M059J (cell line): Measurements from ENCODE around the gene PARP15. TPM values are rescaled to one million over a fixed set of nuclear protein-coding genes. Genes with fewer than 3 reads are reported as not detected.
"Not testable (repeated sequence)": the region's sequence is repeated elsewhere in the genome, so short reads cannot be mapped to it uniquely, and the experiment has no call there.

Experiments
- DNase-seq: peaks from one replicate; pipeline ENCODE4 v3.0.0-alpha.2; 2012; ENCODE audit warnings: low read depth
- total RNA-seq: library from RNA; depleted of rRNA; stranded (reverse); fragments of >200 nt; shearing (Covaris generic); gene quantifications from 2 replicates; pipeline ENCODE4 v1.2.3, GENCODE V29; 2014; rRNA removed

The PARP15 gene
- total RNA-seq, result 0.20 TPM in 1 of 2 replicates, not detected in the other

DNA sequence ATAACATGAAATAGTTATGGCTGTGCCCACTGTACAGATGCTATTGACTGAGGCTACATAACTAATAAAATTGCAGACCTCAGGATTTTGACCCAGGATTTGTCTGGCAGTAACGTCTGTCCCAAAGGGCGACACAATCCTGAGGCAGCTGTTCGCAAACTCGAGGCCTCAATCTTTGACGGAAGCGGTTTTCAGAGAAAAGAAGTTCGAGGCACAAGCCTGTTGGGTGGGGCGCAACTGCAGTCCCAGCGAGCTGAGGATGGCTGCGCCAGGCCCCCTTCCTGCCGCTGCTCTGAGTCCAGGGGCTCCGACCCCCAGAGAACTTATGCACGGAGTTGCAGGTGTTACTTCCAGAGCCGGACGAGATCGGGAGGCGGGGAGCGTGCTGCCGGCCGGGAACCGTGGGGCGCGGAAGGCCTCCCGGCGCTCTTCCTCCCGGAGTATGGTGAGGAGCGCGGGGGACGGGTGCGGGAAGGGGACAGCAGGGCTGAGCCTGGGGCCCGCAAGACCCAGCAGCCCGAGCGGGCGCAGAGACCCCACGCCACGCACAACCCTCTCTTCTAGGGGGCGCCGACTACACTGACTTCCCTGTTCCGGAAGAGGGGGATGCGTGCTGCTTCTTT lies at the start of gene PARP15:
PARP15 (plus strand) TSS at position 242 of the 623 bp plus-strand sequence; CDS start at position 260, 18 bp downstream.
- no peak for DNase-seq

DNA sequence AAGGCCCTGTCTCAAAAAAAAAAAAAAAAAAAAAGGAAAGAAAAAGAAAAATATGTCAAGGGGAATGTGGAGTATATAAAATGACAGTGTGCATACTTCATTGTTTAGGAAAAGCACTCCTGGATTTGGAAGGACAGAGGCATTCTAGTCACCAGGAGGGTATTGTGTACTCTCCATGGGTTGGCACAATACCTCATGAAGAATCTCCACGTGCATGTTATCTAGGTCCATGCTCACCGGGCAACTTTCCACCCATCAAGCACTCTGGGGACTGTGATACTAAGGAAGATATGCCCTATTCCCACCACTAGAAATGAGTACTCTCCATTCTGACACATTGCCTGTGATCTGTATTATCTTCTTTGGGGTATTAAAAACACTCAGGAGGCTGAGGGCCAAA lies 47.3 kb upstream of the PARP15 start:
- DNase-seq, result no peak

DNA sequence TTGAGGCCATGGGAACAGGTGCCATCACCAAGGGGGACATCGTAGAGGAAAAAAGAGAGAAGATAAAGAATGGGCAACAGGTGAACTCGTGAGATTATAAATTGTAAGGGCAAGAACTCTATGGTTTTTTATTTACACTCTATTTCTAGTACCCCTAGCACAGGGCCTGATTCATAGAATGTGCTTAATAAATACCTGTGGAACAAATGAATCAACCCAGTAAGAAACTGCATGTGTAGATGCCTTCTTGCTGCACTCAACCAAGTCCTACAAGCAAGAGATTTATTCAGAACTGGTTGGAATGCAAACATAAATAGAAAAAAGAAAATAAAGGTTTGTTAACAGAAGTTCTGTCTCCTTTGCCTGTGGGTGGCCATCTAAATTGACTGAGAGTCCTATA lies 44.0 kb upstream of the PARP15 start:
- DNase-seq, result no peak

DNA sequence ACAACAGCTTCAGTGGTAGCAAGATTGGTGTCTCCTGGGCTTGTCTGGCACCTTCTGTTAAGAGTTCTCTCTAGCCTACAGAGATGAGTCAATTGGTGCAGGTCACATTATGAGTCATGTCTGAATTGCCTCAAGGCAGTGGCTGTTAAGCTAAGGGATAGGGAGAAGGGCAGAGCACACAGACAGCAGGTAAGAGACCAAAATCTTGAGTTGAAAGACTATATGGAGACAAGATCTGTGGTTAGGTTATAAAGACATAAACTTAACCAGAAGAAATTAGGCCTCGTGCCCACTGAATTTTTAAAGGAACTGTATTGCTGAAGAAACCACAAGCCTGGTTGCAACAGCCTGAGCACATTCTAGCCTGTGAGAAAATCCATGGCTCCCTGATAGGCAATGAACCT lies 43.5 kb upstream of the PARP15 start:
- DNase-seq, result peak; percentile 100

DNA sequence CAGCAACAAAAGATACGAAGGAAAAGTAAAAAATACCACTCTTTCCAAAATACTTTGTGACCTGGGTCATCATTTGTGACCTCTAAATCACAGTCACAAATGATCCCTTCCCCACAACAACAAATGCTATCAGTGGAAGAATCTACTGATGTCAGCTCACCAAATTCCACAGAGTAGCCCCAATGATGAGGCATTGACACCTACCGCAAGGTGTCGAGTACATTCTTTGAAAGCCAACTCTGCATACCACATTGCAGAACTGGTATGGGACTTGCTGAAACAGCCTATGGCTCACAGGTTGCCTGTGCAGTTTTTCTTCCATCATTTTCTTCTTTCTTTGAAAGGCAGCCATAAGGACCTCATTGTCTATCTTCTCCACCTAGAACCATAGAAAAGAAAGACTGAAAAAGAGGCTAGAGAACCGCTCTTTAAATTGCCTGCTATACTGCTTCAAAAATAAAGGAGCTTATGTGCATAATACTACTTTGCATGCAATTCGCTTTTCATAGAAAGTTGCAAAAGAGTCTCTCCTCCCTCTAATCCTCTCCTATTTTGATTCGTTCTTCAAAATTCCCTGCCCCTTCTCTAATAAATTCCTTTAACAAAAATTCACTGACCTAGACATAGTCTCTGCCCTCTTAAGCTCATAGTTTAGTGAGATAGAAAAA lies 41.4 kb upstream of the PARP15 start:
- peak; percentile 27 for DNase-seq

DNA sequence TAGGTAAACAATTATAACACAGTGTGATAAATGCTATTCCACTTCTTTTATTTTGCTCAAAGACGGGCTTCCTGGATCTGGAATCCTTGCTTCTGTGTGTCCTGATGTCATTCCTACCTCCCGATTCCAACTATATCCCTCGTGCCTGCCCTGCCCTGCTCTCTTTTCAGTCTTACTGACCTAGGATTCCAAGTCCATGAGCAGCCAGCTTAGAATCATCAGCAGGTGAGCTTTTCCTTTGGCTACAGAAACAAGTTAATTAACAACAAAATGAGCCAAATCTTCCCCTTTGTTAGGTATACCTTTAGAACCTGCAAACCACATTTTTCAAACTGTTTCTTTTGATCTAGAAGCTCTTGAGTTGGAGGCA lies 40.8 kb upstream of the PARP15 start:
- no peak for DNase-seq

DNA sequence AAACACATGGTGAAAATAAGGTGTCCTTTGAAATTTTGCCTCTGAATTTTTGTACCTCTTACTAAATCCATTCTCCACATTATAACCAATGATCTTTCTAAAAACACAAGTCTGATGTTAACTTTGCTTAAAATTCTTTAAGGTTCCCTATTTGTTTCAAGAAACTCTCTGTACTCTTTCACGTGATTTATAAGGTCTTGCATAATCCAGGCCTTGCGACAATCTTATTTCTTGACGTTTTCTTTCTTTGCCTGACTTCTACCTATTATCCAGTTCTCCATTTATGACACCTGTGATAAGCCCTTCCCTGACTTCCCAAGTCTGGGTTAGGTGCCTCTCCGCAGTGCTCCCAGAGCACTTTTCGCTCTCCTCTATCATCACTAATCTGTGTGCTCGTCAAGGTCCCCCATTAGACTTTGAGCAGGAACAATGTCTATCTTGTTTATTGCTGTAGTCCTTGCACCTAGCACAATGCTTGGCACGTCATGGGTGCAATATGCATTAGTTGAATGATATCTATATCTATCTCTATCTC lies 38.4 kb upstream of the PARP15 start:
- DNase-seq, result no peak

DNA sequence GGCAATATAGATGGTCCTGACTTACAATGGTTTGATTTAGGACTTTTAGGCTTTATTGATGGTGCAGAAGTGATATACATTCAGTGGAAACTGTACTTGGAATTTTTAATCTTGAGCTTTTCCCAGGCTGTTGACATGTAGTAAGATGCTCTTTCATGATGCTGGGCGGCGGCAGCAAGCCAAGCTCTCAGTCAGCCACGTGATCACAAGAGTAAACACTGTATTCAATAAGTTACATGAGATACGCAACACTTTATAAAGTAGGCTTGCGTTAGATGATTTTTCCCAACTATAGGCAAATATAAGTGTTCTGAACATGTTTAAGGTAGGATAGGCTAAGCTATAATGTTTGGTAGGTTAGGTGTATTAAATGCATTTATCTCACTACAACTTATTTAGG lies 31.3 kb upstream of the PARP15 start:
- DNase-seq, result no peak

DNA sequence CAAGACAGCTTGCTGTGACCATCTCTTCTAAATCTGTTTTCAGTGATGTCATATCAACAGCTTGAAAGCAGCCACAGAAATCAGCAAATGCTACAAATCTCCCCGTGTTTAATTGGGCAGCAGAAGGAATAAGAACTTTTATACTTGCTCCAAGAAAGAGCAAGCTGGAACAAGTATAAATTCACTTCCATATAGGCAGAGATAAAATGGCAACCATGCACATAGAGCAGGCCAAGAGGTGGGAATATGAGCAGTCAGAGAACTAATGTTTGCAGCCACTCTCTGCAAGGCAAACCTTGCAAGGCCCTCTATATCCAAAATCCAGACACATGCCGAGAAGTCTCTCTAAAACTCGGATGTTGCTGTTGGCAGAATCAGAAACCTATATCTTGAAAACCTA lies 29.4 kb upstream of the PARP15 start:
- DNase-seq, result no peak

DNA sequence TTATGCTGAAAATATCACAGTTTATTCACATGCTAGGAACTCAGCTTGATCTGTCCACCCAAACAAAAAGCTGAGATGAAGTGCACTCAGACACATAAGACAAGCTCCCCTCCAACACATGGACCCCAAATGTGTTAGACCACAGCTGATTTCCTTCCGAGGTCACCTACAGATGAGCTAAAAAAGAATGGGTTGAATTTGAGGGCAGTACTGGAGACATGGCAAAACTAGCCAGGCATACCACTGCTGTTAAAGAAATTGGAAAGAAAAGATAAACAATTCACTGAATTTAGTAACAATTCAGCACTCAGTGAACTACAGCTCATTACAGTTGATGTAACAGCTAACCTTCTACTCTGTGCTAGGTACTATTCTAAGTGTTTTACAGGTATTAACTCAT lies 28.8 kb upstream of the PARP15 start:
- DNase-seq, result no peak

DNA sequence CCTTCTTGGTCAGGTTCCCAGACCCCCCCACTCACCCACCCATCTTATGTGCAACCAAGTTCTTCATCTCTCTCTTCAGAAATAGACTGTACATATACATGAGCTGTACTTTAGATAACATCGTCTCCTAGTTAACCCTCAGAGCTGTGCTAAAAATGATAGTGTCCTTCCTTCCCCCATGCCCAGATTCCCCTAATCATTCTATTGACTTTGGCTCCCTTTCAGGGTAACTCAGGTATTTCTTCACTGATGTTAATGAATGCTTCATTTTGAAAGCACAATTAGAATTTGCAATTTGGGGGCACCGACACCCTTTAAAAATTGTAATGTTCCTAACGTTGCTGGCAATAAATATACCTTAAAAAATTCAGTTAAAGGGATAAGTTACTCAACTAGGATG lies 24.3 kb upstream of the PARP15 start:
- no peak for DNase-seq

DNA sequence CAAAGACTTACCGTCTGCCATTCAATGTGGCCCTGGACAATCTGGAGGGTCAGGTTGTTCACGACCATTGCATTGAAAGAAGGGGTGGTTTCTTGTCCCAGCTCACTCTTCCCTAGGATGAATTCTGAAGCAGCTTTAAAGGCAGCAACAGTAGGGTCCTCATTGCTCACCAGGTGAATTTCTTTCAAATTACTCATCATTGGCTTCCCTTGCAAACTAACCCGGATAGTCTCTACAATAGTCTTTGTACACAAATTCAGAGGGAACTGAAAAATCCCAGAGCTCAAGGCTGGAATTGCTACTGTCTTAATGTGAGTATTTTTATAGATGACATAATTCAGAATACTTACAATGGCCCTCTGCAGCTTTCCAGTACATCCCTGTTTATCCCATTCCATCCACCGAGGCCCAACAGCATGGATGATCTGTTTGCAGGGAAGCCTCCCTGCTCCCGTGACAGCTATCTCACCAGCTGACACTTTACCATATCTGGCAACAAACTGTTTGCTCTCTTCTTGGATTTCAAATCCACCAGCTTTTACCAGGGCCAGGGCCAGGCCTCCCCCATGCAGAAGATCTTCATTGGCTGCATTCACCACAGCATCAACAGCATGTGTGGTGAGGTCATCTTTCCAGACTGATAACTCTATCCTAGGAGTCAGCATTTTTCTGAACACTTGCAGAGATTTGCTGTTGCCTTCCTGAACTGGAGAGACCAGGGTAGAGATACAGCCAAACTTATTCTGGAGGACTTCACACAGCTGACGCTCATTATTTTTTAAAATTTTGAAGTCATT lies 22.0 kb upstream of the PARP15 start:
- peak; percentile 66 for DNase-seq

DNA sequence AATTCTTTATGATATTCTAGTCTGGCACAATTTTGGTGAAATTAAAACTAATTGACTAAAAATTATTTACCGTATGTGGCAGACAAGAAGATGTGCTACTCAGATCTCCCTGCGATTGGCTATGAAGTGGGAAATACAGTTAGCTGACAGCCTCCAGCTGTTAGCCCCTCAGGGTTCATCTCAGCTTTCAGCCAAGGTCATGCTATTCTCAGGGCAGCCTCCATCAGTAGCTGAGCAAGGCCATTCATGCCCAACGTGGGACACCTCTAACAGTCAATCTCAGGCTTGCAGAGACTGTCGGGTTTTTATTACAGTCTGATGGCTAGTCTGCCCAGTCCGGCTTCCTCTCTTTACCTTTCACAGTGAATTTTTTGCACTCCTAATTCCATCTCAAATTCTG lies 20.1 kb upstream of the PARP15 start:
- no peak for DNase-seq

DNA sequence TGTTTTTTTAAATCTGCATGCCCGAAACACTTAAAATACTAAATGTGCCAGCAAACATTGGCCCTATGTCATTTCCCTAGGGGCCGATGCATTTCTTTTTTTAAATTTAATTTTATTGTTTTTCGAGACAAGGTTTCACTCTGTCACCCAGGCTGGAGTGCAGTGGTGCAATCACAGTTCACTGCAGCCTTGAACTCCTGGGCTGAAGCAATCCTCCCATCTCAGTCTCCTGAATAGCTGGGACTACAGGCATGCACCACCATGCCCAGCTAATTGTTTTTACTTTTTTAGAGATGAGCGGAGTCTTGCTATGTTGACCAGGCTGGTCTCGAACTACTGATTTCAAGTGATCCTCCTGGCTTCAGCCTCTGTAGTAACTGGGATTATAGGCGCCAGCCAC lies 18.8 kb upstream of the PARP15 start:
- no peak for DNase-seq

DNA sequence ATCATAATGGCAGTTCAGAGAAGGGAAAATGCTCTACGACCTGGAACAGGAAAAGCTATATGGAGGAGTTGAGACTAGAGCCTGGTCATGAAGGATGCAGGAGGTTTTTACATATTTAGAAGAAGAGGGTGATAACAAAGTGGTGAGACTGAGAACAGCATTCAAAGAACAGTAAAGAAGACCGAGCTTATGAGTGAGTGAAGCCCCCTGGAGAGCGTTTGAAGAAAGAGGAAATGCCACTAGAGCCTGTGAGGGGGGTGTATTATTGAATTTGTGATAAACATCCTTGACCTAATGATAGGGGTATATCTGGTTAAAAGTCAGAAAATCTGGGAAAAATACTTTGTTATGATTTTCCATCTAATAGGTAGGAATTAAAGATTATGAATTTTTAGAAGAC lies 17.5 kb upstream of the PARP15 start:
- no peak for DNase-seq

DNA sequence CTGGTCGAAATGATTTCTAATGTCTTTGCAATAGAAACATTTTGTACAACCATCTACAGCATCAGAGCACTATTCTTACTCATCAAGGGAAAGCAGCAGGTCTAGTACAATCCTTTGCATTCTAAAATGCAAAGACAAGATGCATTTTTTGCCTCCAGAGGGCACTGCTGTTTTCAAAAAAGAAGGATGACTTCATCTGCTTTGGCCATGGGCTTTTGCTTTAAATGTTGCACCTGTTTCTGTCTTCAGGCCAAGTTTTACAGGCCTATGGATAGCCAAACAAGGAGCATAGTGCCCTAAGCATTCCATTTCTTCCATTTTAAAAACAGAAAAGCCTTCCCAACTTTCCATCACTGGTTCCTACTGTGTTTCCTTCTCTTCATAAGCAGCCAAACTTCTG lies 16.8 kb upstream of the PARP15 start:
- DNase-seq, result peak; percentile 77

DNA sequence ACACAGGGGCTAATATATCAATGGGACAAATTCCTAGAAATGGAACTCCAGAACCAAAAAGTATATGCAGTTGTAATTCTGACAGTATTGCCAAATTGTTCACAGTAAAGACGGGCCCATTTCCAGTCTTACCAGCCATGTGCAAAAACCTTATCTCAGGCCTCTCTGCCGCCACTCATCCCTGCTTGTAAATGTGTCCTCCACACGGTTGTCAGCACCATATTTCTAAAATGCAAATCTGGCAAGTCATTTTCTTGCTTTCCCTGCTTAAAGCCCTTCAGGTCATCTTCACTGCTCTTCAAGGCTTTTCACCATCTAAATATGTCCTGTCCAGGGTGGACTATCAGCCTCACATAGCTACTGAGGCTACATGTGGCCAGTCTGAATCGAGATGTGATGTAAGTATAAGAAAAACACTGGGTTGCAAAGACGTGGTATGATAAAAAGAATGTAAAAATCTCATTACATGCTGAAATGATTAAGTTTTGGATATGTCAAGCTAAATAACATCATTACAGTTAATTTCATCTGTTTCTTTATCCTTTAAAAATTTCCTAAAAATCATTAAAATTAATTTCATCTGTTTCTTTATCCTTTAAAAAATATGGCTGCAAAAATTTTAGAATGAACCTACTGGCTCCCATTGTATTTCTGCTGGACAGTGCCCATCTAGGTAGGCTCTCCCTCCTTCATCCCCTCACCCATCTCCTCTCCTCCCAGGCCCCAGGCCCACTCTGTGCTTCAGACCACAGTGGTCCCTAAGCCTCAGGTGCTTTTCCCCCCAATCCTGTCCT lies 14.3 kb upstream of the PARP15 start:
- no peak for DNase-seq

DNA sequence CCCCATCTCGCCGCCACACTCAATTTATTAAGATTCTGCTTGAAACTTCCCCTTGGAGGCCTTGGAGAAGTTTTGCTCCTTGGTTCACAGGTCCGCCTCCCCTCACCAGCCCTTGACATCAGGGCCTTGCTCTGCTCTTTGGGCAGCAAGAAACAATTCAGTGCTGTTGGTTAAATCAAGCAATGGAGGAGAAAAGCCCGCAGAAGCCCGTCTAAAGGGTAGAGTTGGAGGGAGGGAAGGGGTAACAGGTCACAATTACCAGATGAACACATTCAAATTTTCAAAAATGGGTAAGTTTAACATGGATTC lies 13.8 kb upstream of the PARP15 start:
- DNase-seq, result peak; percentile 41

DNA sequence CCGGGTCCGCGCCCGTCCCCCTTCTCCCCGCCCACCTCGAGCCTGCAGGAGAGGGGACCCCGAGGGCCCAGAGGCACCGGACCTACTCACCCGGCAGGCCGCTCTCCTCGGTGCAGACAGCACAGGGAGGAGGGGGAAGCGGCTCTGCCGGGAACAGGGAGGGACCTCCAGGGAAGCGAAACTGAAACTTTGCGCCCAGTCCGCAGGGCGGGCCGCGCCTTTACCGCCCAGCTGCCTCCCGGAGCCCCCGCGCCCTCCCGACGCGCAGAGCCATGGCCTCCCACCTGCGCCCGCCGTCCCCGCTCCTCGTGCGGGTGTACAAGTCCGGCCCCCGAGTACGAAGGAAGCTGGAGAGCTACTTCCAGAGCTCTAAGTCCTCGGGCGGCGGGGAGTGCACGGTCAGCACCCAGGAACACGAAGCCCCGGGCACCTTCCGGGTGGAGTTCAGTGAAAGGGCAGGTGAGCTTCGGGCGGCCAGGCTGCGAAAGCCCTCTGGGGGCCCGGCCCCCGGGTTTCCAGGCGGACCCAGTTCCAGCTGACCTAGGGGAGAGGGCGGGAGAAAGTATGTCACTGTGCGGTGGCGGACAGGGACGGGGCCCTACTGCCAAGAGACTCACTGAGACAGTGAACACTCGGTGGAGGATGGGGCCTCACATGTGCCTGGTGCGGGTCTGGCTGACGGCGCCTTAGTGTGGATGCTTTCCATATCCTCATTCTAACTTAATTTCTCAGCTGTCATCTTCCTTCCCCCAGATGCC lies 13.1 kb upstream of the PARP15 start, which contains the start of the genes DTX3L and PARP9:
DTX3L (plus strand) TSS at position 184 of the 758 bp plus-strand sequence; CDS start at position 273, 89 bp downstream.
PARP9 (minus strand) TSS at position 146 of the 758 bp plus-strand sequence. CDS start 4,680 bp downstream, outside the sequence.
- peak; percentile 91 for DNase-seq

DNA sequence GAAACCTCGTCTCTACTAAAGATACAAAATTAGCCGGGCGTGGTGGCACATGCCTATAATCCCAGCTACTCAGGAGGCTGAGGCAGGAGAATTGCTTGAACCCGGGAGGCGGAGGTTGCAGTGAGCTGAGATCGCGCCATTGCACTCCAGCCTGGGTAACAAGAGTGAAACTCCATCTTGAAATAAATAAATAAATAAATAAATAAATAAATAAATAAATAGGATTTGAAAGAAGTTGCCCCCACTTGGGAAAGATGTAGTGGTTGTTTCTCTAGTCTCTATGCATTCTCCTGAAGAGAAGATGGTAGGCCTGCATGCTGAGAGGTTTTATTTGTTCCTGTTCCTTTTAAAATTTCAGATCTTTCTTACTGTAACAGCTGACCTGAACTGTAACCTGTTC lies 9.3 kb upstream of the PARP15 start:
- DNase-seq, result not testable (repeated sequence)

DNA sequence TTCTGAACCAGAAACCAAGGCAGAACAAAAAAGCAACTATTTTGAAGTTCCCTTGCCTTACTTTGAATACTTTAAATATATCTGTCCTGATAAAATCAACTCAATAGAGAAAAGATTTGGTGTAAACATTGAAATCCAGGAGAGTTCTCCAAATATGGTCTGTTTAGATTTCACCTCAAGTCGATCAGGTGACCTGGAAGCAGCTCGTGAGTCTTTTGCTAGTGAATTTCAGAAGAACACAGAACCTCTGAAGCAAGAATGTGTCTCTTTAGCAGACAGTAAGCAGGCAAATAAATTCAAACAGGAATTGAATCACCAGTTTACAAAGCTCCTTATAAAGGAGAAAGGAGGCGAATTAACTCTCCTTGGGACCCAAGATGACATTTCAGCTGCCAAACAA lies 8.7 kb upstream of the PARP15 start:
- DNase-seq, result no peak
